H1 (cell line): Measurements from ENCODE around the gene PLN. TPM values are rescaled to one million over a fixed set of nuclear protein-coding genes. Genes with fewer than 3 reads are reported as not detected.

Source experiments
- CTCF ChIA-PET: fragments of 300-600 bp; sonication (Branson Sonifier 250); formaldehyde crosslinking; loops from one replicate; lab custom pipeline; 2021; ENCODE audit not compliant: partially characterized antibody; lab: Charles Lee
- POLR2A ChIA-PET: fragments of 300-600 bp; sonication (Branson Sonifier 250); formaldehyde crosslinking; loops from one replicate; lab custom pipeline; 2021; ENCODE audit warnings: inconsistent platforms; ENCODE audit not compliant: partially characterized antibody; lab: Charles Lee
- DNase-seq, 2 experiments: peaks; one replicate each; pipeline versions ENCODE4 v3.0.0 to v3.0.0-alpha.2; 2010 to 2022; ENCODE audit warnings: low spot score in 2 of 2, low read depth in 1 of 2, mixed read lengths in 1 of 2
- FAIRE-seq: peaks from 2 replicates; lab custom pipeline; 2011; peaks lifted over from hg19 to GRCh38; lab: Jason Lieb, UNC
- H2AFZ ChIP-seq: 2 replicates; pipeline ENCODE4 v1.8.1; 2012; ENCODE audit warnings: low read length, inconsistent platforms
- H2AK5ac ChIP-seq: 2 replicates; pipeline ENCODE4 v1.6.1; 2013; ENCODE audit warnings: low read depth, low read length
- H2BK120ac ChIP-seq: replicated peaks from 2 replicates; pipeline ENCODE3; 2013; ENCODE audit warnings: low read depth, low read length, inconsistent platforms
- H2BK12ac ChIP-seq: 2 replicates; pipeline ENCODE4 v1.6.1; 2013; ENCODE audit warnings: low read depth, low read length
- H2BK15ac ChIP-seq: 2 replicates; pipeline ENCODE4 v1.6.1; 2013; ENCODE audit warnings: low read length
- H2BK20ac ChIP-seq: 2 replicates; pipeline ENCODE4 v1.6.1; 2013; ENCODE audit warnings: low read length
- H2BK5ac ChIP-seq: 2 replicates; pipeline ENCODE4 v1.6.1; 2013; ENCODE audit warnings: low read depth, low read length
- H3K14ac ChIP-seq: 2 replicates; pipeline ENCODE4 v1.6.1; 2013; ENCODE audit warnings: inconsistent platforms; ENCODE audit not compliant: insufficient read length
- H3K18ac ChIP-seq: 2 replicates; pipeline ENCODE4 v1.6.1; 2013; ENCODE audit warnings: low read length; ENCODE audit errors: extremely low read depth
- H3K23ac ChIP-seq: 2 replicates; pipeline ENCODE4 v1.6.1; 2013; ENCODE audit warnings: inconsistent platforms; ENCODE audit not compliant: insufficient read length
- H3K23me2 ChIP-seq: 2 replicates; pipeline ENCODE4 v1.6.1; 2013; ENCODE audit warnings: low read depth, low read length
- H3K27ac ChIP-seq: 2 replicates; pipeline ENCODE4 v1.6.1; 2011; ENCODE audit warnings: low read depth, low read length, inconsistent platforms
- H3K27me3 ChIP-seq, 4 experiments: replicated peaks in 1 of 4; 1 replicate in 1 of 4; 2 replicates in 3 of 4; pipeline versions ENCODE4 v1.6.1 to v1.8.1; 2011 to 2013; ENCODE audit warnings: low read length in 3 of 4, mild to moderate bottlenecking in 3 of 4, inconsistent platforms in 2 of 4, mixed read lengths in 2 of 4, moderate library complexity in 1 of 4; ENCODE audit not compliant: control insufficient read depth in 3 of 4, insufficient read depth in 3 of 4; ENCODE audit errors: extremely low read depth in 1 of 4
- H3K36me3 ChIP-seq, 4 experiments: 2 replicates each; pipeline versions ENCODE4 v1.6.1 to v1.8.1; 2011 to 2013; ENCODE audit warnings: mild to moderate bottlenecking in 4 of 4, low read length in 3 of 4, moderate library complexity in 2 of 4, control low read depth in 1 of 4, inconsistent platforms in 1 of 4; ENCODE audit not compliant: insufficient read depth in 4 of 4, control insufficient read depth in 2 of 4
- H3K4ac ChIP-seq: replicated peaks from 2 replicates; pipeline ENCODE3; 2013; ENCODE audit warnings: low read length, low read depth, mixed read lengths, inconsistent platforms; ENCODE audit not compliant: insufficient read length
- H3K4me1 ChIP-seq, 4 experiments: replicated peaks in 1 of 4; 1 replicate in 1 of 4; 2 replicates in 3 of 4; pipeline versions ENCODE4 v1.6.1 to v1.8.1; 2011 to 2013; ENCODE audit warnings: low read length in 3 of 4, inconsistent platforms in 2 of 4, mixed read lengths in 1 of 4; ENCODE audit not compliant: insufficient read depth in 4 of 4, control insufficient read depth in 3 of 4
- H3K4me2 ChIP-seq, 2 experiments: 2 replicates each; pipeline versions ENCODE4 v1.6.1 to v1.8.1; 2011 to 2013; ENCODE audit warnings: low read depth in 2 of 2, low read length in 2 of 2, control low read depth in 1 of 2, inconsistent platforms in 1 of 2, mild to moderate bottlenecking in 1 of 2; ENCODE audit not compliant: insufficient read depth in 1 of 2
- H3K4me3 ChIP-seq, 4 experiments: fragments of 200-600, 300-600 bp in 1 of 4; sonication (generic), shearing (Covaris generic), sonication (Bioruptor Twin) in 1 of 4; 2 replicates each; pipeline versions ENCODE4 v1.5.1 to v1.8.1; 2011 to 2016; ENCODE audit warnings: low read length in 4 of 4, low read depth in 3 of 4, control low read depth in 2 of 4, inconsistent platforms in 2 of 4, mild to moderate bottlenecking in 2 of 4, mixed read lengths in 1 of 4, moderate library complexity in 1 of 4; ENCODE audit not compliant: insufficient read depth in 2 of 4; ENCODE audit errors: extremely low read depth in 1 of 4
- H3K56ac ChIP-seq: replicated peaks from 2 replicates; pipeline ENCODE3; 2013; ENCODE audit warnings: low read depth, mild to moderate bottlenecking, mixed read lengths, low read length, inconsistent platforms; ENCODE audit not compliant: insufficient read length
- H3K79me1 ChIP-seq: 2 replicates; pipeline ENCODE4 v1.6.1; 2013; ENCODE audit warnings: low read depth, low read length, control low read depth
- H3K79me2 ChIP-seq, 2 experiments: 2 replicates each; pipeline versions ENCODE4 v1.6.1 to v1.8.1; 2012 to 2013; ENCODE audit warnings: low read length in 2 of 2, mild to moderate bottlenecking in 2 of 2, inconsistent platforms in 1 of 2; ENCODE audit not compliant: insufficient read depth in 2 of 2, control insufficient read depth in 1 of 2
- H3K9ac ChIP-seq, 4 experiments: replicated peaks in 1 of 4; 1 replicate in 1 of 4; 2 replicates in 3 of 4; pipeline versions ENCODE4 v1.6.1 to v1.8.1; 2011 to 2013; ENCODE audit warnings: low read depth in 3 of 4, low read length in 3 of 4, control low read depth in 2 of 4, mild to moderate bottlenecking in 2 of 4, moderate library complexity in 2 of 4, inconsistent platforms in 1 of 4; ENCODE audit errors: extremely low read depth in 1 of 4
- H3K9me3 ChIP-seq, 2 experiments: 2 replicates each; pipeline versions ENCODE4 v1.6.1 to v1.8.1; 2012 to 2013; ENCODE audit warnings: mild to moderate bottlenecking in 2 of 2, moderate library complexity in 2 of 2, control low read depth in 1 of 2, inconsistent platforms in 1 of 2, low read depth in 1 of 2, low read length in 1 of 2, mixed read lengths in 1 of 2; ENCODE audit not compliant: insufficient read depth in 2 of 2
- H4K20me1 ChIP-seq, 2 experiments: replicated peaks in 1 of 2; 2 replicates each; pipeline versions ENCODE3 to v1.8.1; 2011 to 2013; ENCODE audit warnings: inconsistent platforms in 2 of 2, low read length in 2 of 2, mild to moderate bottlenecking in 1 of 2; ENCODE audit not compliant: insufficient read depth in 2 of 2, control insufficient read depth in 1 of 2
- H4K5ac ChIP-seq: 2 replicates; pipeline ENCODE4 v1.6.1; 2013; ENCODE audit warnings: low read length, low read depth, mixed read lengths, inconsistent platforms; ENCODE audit not compliant: insufficient read length
- H4K8ac ChIP-seq: 2 replicates; pipeline ENCODE4 v1.8.0; 2013; ENCODE audit warnings: mild to moderate bottlenecking, moderate library complexity, low read length, inconsistent platforms; ENCODE audit not compliant: insufficient read depth; ENCODE audit errors: extremely low read depth
- H4K91ac ChIP-seq: replicated peaks from 2 replicates; pipeline ENCODE3; 2013; ENCODE audit warnings: low read length, mixed read lengths, inconsistent platforms; ENCODE audit not compliant: insufficient read length
- ASH2L ChIP-seq: fragments of 200-600, 300-600 bp; sonication (generic); IDR thresholded peaks from one replicate; pipeline ENCODE4 v1.7.1; 2017; ENCODE audit warnings: low read length
- EZH2 ChIP-seq: fragments of 200-600 bp; sonication (generic); IDR thresholded peaks from 2 replicates; pipeline ENCODE4 v1.7.1; 2012; ENCODE audit warnings: low read depth, mild to moderate bottlenecking, moderate library complexity, low read length, inconsistent platforms; ENCODE audit not compliant: severe bottlenecking
- FOSL1 ChIP-seq: IDR thresholded peaks from 2 replicates; pipeline ENCODE4 v1.6.1; 2011; ENCODE audit warnings: mild to moderate bottlenecking, low read depth, low read length, moderate library complexity; ENCODE audit not compliant: insufficient read depth
- MAFK ChIP-seq: IDR thresholded peaks from 2 replicates; pipeline ENCODE4 v1.6.1; 2012; ENCODE audit warnings: low read depth, mild to moderate bottlenecking, improper control_type of control experiment, low read length
- PHF8 ChIP-seq: fragments of 200-600 bp; sonication (generic); conservative IDR thresholded peaks from 2 replicates; pipeline ENCODE4 v1.7.1; 2012; ENCODE audit warnings: low read depth, mild to moderate bottlenecking, inconsistent platforms, low read length, moderate library complexity
- POLR2AphosphoS5 ChIP-seq: IDR thresholded peaks from 2 replicates; pipeline ENCODE4 v1.6.1; 2011; ENCODE audit warnings: low read depth, low read length
- RFX5 ChIP-seq: IDR thresholded peaks from 2 replicates; pipeline ENCODE4 v1.6.1; 2011; ENCODE audit warnings: low read depth, low read length, improper control_type of control experiment, borderline replicate concordance
- SAP30 ChIP-seq: fragments of 300-600 bp; sonication (generic); IDR thresholded peaks from 2 replicates; pipeline ENCODE4 v1.7.1; 2012; ENCODE audit warnings: low read length, moderate library complexity, mild to moderate bottlenecking, inconsistent platforms; ENCODE audit not compliant: insufficient read depth, insufficient replicate concordance
- TAF1 ChIP-seq: IDR thresholded peaks from 2 replicates; pipeline ENCODE4 v1.6.1; 2011; ENCODE audit warnings: mild to moderate bottlenecking, low read depth, low read length
- TEAD4 ChIP-seq: IDR thresholded peaks from 2 replicates; pipeline ENCODE4 v1.6.1; 2012; ENCODE audit warnings: low read depth, low read length, inconsistent platforms, mixed read lengths
- USF2 ChIP-seq: IDR thresholded peaks from 2 replicates; pipeline ENCODE4 v1.6.1; 2011; ENCODE audit warnings: low read length, improper control_type of control experiment
- WGBS, 2 experiments: shearing (Covaris generic) in 1 of 2; methylation state at CpG; one replicate each; pipeline versions ENCODE4 v1.1.6 to v1.1.7; 2013 to 2015; ENCODE audit warnings: low lambda C conversion rate in 2 of 2, mixed read lengths in 2 of 2, inconsistent platforms in 1 of 2, low coverage in 1 of 2, missing lambda C conversion rate in 1 of 2; ENCODE audit not compliant: insufficient replicate concordance in 2 of 2, insufficient coverage in 1 of 2, insufficient read length in 1 of 2; ENCODE audit errors: extremely low coverage in 1 of 2, missing lambda C conversion rate in 1 of 2; 5-methylcytosine and 5-hydroxymethylcytosine counted together
- polyA plus RNA-seq, 7 experiments: library from polyadenylated mRNA; depleted of rRNA in 3 of 7; stranded (reverse) in 5 of 7; unstranded in 2 of 7; fragments of >200 nt in 5 of 7; fragments of 200-250 nt in 2 of 7; gene quantifications; 1 replicate in 5 of 7; 2 replicates in 1 of 7; 4 replicates in 1 of 7; pipeline versions ENCODE4 v1.2.1 to v1.2.3, GENCODE V29; 2011 to 2013; ENCODE audit warnings: missing spikeins in 2 of 7, mixed read lengths in 2 of 7
- total RNA-seq: library from RNA; stranded (reverse); fragmentation: NEBNext Ultra II Directional; extraction: Animal tissue kit (Norgen Biotek cat#: 25700); gene quantifications from 2 replicates; pipeline ENCODE4 v1.2.1, GENCODE V29; 2021
- TF ChIP-seq, protein P1 (sequence below): IDR thresholded peaks from 2 replicates; pipeline ENCODE4 v1.6.1; 2011; ENCODE audit warnings: low read depth, mild to moderate bottlenecking, low read length; ENCODE audit not compliant: insufficient read depth

Gene PLN
- total and polyA plus RNA-seq, 2 of the 8 experiments (the other 6 are each of a cell fraction or from before 2014, with no cell fraction given) = not detected

GRCh38 chr6:118535176-118535844 lies 12.8 kb upstream of the PLN start:
- Histone ChIP-seq H3K18ac (no peak overlapping the region), H2BK20ac (no peak overlapping the region), H3K27me3 (no peaks in the 10 kb centered on the region), H4K20me1 (no peaks in the 10 kb centered on the region), H2AFZ (no peak overlapping the region), H4K8ac (no peak overlapping the region), H3K4me2 (no peak overlapping the region), H3K79me2 (peaks cover 0 to 27% of the 10 kb centered on the region in 2 experiments; a peak in 2 of 4 replicates), H3K56ac (no peak overlapping the region), H2BK15ac (no peak overlapping the region), H3K27ac (no peak overlapping the region), H3K9ac (no peak overlapping the region), H4K5ac (no peak overlapping the region), H3K79me1 (no peaks in the 10 kb centered on the region), H4K91ac (no peak overlapping the region), H3K4me1 (no peaks in the 10 kb centered on the region), H2BK5ac (no peak overlapping the region), H2BK120ac (no peak overlapping the region), H3K4ac (no peak overlapping the region), H2BK12ac (no peak overlapping the region), H2AK5ac (no peak overlapping the region), H3K14ac (no peak overlapping the region), H3K9me3 (no peaks in the 10 kb centered on the region; a peak in 1 of 4 replicates), H3K4me3 (no peak overlapping the region), H3K23me2 (no peaks in the 10 kb centered on the region), H3K36me3 (no peaks in the 10 kb centered on the region), H3K23ac (no peak overlapping the region)
- no peak for DNase-seq
- no peak for FAIRE-seq
- ChIA-PET POLR2A (no interaction called here), CTCF (no interaction called here)
- WGBS, 2 experiments = 98% methylated on average over 6 of the region's 6 CpGs; no CpG with 5 or more reads in 1 of the 2 experiments
- no peak for TF ChIP-seq TAF1
- no peak for TF ChIP-seq USF2
- TF ChIP-seq FOSL1 = no peak
- TF ChIP-seq PHF8 = no peak
- no peak for TF ChIP-seq RFX5
- no peak for TF ChIP-seq POLR2AphosphoS5
- no peak for TF ChIP-seq EZH2
- TF ChIP-seq TEAD4 = no peak
- no peak for TF ChIP-seq SAP30
- TF ChIP-seq ASH2L = no peak
- TF ChIP-seq, protein P1, sequence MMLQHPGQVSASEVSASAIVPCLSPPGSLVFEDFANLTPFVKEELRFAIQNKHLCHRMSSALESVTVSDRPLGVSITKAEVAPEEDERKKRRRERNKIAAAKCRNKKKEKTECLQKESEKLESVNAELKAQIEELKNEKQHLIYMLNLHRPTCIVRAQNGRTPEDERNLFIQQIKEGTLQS = no peak
- TF ChIP-seq MAFK = no peak
